ENCODE results near the gene DTX3L. TPM values are rescaled to one million over a fixed set of nuclear protein-coding genes. Genes with fewer than 3 reads are reported as not detected.

Gene DTX3L
- 10 to 100 TPM; 92.4 to 94.8 TPM for total RNA-seq

DNA sequence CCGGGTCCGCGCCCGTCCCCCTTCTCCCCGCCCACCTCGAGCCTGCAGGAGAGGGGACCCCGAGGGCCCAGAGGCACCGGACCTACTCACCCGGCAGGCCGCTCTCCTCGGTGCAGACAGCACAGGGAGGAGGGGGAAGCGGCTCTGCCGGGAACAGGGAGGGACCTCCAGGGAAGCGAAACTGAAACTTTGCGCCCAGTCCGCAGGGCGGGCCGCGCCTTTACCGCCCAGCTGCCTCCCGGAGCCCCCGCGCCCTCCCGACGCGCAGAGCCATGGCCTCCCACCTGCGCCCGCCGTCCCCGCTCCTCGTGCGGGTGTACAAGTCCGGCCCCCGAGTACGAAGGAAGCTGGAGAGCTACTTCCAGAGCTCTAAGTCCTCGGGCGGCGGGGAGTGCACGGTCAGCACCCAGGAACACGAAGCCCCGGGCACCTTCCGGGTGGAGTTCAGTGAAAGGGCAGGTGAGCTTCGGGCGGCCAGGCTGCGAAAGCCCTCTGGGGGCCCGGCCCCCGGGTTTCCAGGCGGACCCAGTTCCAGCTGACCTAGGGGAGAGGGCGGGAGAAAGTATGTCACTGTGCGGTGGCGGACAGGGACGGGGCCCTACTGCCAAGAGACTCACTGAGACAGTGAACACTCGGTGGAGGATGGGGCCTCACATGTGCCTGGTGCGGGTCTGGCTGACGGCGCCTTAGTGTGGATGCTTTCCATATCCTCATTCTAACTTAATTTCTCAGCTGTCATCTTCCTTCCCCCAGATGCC lies at the start of gene DTX3L, which contains the start of gene PARP9:
Gene DTX3L (plus strand): TSS at position 184 of the 758 bp plus-strand sequence. CDS start 89 bp downstream, at position 273.
Gene PARP9 (minus strand): TSS at position 146 of the 758 bp plus-strand sequence. CDS start 4,680 bp downstream, outside the sequence.

GRCh38 chr3:122577409-122578031 lies 13.4 kb downstream of the DTX3L start, which contains the start of gene PARP15:
Gene PARP15, plus strand, starts transcription at chr3:122577650. Its CDS starts 18 bp downstream, at chr3:122577668.

Other genes starting within 250 kb of the DTX3L start
- not detected for gene CSTA, start 239.1 kb upstream of the DTX3L start, total RNA-seq
- 10 to 100 TPM; 25.3 to 30.7 TPM for gene MIX23, start 181.1 kb upstream of the DTX3L start, total RNA-seq
- 10 to 100 TPM; 60.3 to 60.4 TPM for gene FAM162A, start 180.2 kb upstream of the DTX3L start, total RNA-seq
- gene WDR5B, start 148.3 kb upstream of the DTX3L start, total RNA-seq, result 1 to 10 TPM; 5.7 to 5.8 TPM
- 10 to 100 TPM; 50.5 to 51.1 TPM for gene KPNA1, start 49.4 kb upstream of the DTX3L start, total RNA-seq
- gene PARP9, start within 50 bp of the DTX3L start, total RNA-seq, result 10 to 100 TPM; 92.5 to 98.4 TPM
- 10 to 100 TPM; 70.1 to 71.0 TPM for gene PARP15, start 13.3 kb downstream of the DTX3L start, total RNA-seq
- gene PARP14, start 116.5 kb downstream of the DTX3L start, total RNA-seq, result 100 to 1,000 TPM; 106 to 108 TPM
- gene HSPBAP1, start 229.5 kb downstream of the DTX3L start, total RNA-seq, result 1 to 10 TPM; 8.8 to 9.9 TPM
- 1 to 10 TPM; 3.9 to 4.0 TPM for gene SLC49A4, start 230.7 kb downstream of the DTX3L start, total RNA-seq

Measured in activated naive CD4-positive, alpha-beta T cell treated with anti-CD3 and anti-CD28 coated beads, Interleukin-2, amount 10 ng/mL, durations not matched to agents 5 hours and 36 hours (primary cell).